GM12872 (cell line): Measurements from ENCODE around the gene DIPK1A.

Experiments
- CTCF ChIP-seq: IDR thresholded peaks from 3 replicates; pipeline ENCODE4 v1.5.1; 2011; ENCODE audit warnings: low read depth, mild to moderate bottlenecking, low read length, moderate library complexity; ENCODE audit not compliant: insufficient read depth

Gene DIPK1A

GRCh38 chr1:92816732-92817131 is 144.5 kb downstream of the DIPK1A start:
- no peak for TF ChIP-seq CTCF

DNA sequence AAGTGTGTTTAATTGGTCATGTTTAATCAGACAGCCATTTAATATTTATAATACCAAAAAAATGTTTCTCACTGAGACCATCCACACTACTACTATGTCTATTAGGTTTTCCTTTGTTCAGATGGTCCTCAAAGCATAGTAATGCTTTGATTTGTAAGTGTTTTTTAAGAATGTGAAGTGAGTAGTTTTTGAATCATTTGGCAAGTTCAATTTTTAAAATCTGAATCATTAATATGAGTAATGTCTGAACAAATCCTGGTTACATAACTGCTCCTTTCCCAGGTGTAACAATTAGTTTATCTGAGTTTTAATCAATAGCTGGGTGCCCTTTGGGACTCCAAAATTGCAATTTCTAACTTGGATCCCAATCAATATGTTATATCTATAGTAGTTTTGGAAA is 152.9 kb downstream of the DIPK1A start:
- TF ChIP-seq CTCF, result no peak

GRCh38 chr1:92805216-92805615 is 156.0 kb downstream of the DIPK1A start:
- TF ChIP-seq CTCF, result no peak

DNA sequence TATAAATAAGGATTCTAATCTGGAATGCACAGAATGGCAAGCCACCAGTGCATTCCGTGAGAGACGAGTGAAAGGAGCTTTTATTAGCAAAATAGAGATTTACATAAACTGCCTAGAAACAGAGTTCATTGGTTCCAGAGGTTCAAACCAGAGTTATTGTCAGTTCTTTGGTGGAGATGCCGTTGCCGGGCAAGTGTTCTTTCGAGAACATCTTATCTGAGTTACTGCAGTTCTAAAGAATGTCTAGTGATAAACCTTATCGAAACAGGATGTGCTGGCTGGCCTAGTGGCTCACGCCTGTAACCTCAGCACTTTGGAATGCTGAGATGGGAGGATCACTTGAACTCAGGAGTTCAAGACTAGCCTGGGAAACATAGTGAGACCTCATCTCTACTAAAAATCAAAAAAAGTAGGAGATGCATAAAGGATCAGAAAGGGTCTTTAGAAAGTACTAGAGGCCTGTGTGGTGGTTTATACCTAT is 156.5 kb downstream of the DIPK1A start:
- TF ChIP-seq CTCF, result no peak

GRCh38 chr1:92803140-92803887 is 157.9 kb downstream of the DIPK1A start:
- TF ChIP-seq CTCF, result no peak

- no peak for TF ChIP-seq CTCF
These were observed 163.3 kb downstream of the DIPK1A start for GRCh38 chr1:92797961-92798360.

- no peak for TF ChIP-seq CTCF
These were observed 164.0 kb downstream of the DIPK1A start for GRCh38 chr1:92797297-92797696.

DNA sequence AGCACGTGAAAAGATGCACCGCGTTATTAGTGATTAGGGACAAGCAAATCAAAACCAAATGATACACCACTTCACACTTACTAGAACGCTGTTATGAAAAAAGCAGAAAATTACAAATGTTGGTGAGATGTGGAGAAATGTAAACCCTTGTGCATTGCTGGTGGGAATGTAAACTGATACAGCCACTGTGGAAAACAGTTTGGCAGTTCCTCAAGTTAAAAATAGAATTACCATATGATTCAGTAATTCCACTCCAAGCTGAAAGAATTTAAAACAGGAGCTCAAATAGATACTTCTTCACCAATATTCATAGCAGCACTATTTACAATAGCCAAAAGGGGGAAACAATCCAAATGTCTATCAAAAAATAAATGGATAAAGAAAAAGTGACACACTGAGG is 166.1 kb downstream of the DIPK1A start:
- no peak for TF ChIP-seq CTCF
